GM18502 (cell line): Measurements from ENCODE around the gene ASXL2.
"Not testable (repeated sequence)": the region's sequence is repeated elsewhere in the genome, so short reads cannot be mapped to it uniquely, and the experiment has no call there.

Experiments
- ATAC-seq: cut with Tn5 transposase; IDR thresholded peaks from one replicate; pipeline ENCODE4 v1.9.1; 2021; ENCODE audit warnings: mild to moderate bottlenecking; ENCODE audit not compliant: unreplicated experiment, poor library complexity

ASXL2 gene

DNA sequence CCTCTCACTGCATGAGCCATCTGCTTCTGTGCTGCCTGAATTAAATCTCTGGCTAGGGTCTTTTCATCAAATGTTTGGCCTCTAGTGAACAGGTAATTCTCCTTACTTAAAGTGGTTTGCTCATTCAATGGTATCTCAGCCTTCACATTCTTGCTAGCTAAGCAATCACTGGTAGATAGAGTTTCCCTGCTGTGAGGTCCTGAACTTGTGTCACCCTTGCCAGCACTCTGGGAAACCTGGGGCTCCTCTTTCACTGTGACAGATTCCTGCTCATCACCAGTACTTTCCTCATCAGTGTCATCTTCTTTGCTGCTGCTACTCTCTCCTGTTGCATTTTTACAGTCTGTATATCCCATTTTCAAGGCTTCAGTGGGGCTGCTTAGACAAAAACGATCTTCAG lies 135.8 kb downstream of the ASXL2 start:
- no peak for ATAC-seq

DNA sequence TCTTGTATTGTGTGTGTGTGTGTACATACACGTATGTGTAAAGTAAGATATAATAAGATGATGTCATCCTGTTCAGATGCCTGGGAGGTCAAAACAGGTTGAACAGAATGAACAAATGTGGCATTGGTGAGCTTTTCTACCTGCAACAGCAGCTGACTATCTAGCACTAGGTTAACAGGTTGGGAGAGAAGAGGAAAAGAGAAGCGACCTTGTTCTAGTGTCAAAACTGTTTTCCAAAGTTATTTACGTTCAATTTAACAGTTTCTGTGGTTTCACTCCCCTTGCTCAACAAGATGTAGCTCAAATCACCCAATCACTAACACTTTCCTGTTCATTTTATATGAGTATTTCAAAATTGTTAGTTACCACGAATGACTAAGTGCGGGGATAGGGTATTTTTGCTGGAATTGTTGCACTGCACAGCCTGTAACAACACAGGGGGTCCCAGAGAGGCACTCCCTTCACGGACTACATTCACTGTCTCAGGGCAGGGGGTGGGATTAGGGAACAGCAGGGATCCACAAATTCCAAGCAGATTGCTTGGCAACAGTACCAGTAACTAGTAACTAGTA lies 137.4 kb downstream of the ASXL2 start:
- ATAC-seq, result no peak

DNA sequence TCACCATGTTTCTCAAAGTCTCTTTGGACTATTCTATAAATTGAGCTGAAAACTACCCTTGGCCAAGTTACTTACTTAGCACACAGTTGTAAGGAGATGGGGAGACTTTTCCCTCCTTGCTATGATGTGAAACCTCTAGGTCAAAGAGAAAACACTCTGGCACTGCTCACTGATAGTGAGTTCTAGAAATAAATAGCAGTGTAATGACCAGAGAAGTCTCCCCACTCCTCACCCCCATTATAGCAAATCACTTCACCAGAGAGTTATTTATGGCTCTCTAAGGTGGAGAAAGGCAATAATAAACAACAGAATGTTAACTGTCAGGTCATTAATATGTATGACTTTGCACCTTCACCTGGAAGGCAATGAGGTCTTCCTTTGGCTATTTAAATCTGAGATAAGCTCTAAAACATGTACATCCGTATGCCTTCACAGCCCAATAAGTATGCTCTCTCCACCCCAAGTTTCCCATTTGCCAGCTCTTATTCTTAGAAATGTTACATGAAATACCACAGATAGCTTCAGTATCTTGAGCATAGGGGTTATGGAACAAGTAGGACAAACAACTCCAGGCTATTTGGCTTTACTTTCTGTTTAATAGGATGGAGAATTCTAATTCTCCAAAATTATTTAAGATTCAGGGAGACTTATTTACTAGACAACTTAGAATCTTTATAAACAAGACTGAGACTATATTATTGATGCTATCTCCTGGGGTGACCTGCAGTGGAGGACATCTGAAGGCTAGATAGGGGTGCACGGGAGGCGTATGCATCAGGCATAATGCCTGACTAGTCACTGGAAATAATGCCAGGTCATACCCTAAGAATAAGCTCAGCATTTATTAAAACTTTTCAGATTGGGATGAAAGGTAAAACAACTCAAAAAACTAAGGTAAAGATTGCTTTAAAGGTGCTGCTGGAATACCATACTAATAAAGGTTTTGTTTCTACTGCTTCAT lies 139.6 kb downstream of the ASXL2 start:
- no peak for ATAC-seq

DNA sequence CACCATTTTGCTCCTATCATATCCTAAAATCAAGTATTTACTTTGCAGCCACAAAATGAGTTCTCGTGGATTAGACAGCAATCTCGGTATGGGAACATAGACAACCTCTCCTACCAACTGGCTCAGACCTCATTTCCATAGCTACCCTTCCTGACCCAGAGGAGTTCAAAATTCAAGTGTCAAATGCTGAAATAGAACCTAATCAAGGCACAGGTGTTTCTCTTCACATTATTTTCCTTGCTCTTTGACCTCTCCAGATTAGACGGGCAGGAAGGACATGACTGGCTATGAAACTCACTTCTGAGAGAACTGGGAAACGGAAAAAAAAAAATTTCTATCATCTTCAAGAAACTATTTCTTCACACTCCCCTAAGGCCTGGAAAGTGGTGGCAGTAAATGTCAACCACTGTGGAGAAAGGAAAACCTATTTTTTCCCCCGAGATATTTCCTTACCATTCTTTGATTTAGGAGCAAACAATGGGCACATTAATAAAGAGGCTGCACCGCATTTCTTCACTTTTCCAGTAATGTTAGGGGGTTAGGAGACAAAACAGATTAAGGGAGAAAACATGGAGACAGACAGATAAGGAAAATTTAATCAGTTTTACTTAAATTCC lies 141.3 kb downstream of the ASXL2 start:
- no peak for ATAC-seq

DNA sequence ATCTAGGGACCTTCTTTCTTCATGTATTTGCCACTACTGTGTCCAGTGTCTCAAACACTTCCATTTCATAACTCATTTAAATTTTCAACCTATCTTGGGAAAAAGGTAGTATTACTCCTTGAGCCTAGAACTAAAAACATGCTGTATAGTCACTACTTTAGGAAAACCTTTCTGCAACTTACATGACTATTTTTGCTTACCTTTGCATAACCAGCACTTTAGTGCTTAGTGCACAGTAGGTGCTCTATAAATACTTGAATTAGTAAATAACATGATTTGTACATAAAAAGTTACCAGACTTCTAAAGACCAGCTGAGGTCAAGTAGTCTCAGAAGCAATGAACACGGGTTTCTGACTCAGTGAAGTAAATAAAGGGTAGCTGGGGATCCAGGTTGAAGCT lies 142.5 kb downstream of the ASXL2 start:
- ATAC-seq, result no peak

DNA sequence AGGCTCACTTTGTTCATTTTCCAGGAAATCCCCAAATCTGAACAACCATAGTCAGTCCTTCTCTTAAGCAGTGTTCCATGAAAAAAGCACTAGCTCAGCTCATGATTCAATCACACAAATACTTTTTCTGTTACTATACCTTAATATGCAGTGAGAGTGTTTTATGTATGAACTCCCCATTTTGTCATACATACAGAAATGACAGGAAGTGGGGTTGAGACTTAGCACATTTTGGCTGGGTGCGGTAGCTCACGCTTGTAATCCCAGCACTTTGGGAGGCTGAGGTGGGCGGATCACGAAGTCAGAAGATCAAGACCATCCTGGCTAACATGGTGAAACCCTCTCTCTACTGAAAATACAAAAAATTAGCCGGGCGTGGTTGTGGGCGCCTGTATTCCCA lies 149.7 kb downstream of the ASXL2 start:
- ATAC-seq, result no peak

DNA sequence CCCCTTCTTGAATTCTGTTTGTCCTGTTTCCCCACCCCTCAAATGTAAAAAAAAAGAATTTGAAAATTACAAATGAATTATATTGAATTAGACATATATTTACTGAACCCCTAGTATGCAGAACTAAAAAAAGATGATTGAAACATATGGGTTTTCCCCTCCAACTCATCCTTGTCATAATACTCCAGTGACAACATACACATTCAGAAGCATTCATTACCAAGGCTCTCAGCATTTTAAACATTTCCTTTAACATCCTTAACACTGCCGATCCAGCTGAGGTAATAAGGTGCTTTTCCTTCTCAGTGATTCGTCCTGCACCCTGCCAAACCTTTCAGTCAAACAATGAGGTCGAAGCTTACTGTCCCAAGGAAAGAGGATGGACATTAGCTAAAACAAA lies 151.8 kb downstream of the ASXL2 start:
- no peak for ATAC-seq

DNA sequence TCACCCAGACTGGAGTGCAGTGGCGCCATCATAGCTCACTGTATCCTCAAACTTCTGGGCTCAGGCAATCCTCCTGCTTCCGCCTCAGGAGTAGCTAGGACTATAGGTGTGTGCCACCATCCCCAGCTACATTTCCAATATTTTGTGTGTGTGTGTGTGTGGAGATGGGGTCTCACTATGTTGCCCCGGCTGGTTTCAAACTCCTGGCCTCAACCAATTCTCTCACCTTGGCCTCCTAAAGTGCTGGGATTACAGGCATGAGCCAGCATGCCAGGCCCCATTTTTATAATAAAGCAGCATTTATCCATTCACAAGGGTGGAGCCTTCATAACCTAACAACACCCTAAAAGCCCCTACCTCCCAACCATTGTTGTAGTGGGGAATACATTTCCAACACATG lies 152.4 kb downstream of the ASXL2 start:
- no peak for ATAC-seq

DNA sequence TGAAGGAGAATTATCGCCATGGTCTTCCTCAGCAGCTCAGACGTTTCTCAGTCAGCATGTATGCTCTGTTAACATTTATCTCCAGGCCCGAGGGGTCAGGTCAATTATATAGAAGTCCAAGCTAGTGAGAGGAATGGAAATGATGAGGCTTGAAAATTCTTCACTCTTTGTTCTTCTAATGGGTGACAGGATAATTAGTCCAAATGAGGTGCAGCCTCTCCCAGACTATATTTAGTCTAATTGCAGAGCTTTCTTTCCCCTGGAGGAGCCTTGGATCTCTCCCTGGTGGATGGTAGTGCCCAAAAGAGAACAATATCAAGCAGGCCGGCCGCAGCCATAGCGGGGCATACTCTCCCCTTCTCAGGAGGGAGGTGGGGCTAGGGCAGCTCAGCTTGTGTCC lies 153.5 kb downstream of the ASXL2 start:
- no peak for ATAC-seq

DNA sequence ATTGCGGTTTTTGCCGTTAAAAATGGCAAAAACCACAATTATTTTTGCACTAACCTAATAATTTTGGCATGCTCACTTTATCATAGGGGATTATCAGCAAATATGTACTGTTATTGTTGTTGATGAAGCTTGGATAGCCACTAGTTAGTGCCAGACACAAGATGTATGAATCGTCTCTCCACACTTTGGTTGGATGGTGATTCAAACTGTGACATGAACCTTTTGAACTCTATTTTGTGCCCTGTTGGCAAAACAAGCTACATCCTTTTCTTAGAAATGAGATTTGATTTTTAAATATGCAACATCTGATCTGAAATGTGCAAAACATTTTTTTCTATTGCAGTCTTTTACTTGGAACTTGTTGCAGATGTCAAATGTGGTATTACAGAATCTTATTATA lies 156.1 kb downstream of the ASXL2 start:
- no peak for ATAC-seq

DNA sequence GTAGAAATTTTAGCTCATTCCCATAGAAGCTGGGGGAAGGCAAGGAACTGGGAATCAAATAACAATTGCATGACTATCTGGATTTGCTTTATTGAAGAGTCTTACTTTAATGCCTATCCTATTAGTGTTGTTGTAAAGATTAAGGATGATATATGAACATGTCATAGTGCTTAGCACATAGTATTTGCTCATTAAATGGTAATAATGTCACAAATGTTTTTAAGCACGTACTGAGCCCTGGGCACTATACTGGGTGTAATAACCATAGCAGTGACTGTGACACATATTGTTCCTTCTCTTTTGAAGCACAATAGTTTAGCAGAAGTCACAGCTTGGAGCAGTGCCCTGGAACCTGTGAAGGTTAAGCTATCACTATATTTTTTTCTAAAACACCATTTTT lies 157.7 kb downstream of the ASXL2 start:
- no peak for ATAC-seq

DNA sequence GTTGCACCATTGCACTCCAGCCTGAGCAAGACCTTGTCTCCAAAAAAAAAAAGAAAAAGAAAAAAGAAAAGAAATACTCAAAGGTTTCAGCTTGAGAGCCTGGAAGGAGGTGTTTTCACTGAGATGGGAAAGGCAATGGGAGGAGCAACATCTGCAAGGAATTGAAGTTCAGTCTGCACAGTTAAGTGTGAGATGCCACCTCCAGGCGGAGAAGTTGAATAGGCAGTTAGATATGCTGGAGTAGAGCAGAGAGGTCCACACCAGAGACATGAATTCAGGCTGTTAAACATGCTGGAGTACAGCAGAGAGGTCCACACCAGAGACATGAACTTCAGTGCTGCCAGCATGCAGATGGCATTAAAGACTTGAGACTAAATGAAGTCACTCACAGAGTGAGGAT lies 163.5 kb downstream of the ASXL2 start:
- no peak for ATAC-seq

DNA sequence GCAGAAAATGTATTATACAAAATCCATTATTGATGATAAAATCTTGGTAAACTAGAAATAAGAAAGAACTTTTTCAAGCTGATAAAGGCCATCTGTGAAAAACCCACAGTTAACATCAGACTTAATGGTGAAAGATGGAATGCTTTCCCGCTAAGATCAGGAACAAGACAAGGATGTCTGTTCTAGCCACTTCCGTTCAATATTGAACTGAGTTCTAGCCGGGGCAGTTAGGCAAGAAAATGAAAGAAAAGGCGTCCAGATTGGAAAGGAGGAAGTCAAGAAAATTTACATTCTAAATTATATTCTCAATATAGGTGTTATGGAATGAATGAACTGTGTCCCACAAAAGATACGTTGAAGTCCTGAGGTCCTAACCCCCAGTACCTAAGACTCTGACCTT lies 165.8 kb downstream of the ASXL2 start:
- ATAC-seq, result no peak

DNA sequence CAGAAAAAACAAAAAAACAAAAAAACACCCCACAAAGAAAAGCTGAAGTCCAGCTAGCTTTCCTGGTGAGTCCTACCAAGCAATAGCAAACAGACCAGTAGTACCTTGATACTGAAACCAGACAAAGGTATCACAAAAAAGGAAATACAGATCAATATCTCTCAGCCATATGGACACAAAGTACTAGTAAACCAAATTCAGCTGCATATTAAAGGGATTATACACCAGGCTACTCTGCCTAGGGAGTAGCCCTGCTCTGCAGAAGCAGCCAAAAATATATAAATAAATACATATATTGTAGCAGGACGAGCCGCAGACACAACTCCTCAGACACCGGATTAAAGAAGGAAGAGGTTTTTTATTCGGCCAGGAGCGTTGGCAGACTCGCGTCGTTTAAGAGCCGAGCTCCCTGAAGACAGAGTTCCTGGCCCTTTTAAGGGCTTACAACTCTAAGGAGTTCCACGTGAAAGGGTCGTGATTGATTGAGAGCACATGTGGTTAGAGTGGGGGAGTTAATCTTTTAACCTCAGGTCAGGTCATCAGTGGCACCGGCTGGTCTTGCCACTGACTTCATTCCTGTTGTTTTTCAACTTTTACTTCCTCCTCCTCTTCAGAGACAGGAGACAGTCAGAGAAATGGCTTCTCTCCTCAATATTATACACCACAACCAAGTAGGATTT lies 166.5 kb downstream of the ASXL2 start:
- no peak for ATAC-seq

DNA sequence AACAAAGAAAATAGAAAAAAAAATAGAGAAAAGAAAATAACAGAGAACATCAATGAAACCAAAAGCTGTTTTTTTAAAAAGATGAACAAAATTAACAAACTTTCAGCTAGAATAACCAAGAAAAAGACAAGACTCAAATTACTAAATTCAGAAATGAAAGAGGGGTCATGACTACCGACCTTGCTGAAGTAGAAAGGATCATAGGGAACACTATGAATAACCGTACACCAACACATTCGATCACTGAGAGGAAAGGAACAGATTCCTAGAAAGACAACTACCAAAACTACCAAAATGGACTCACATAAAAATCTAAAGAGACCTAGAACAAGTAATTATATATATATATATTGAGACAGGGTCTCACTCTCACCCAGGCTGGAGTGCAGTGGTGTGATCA lies 167.5 kb downstream of the ASXL2 start:
- ATAC-seq, result no peak

DNA sequence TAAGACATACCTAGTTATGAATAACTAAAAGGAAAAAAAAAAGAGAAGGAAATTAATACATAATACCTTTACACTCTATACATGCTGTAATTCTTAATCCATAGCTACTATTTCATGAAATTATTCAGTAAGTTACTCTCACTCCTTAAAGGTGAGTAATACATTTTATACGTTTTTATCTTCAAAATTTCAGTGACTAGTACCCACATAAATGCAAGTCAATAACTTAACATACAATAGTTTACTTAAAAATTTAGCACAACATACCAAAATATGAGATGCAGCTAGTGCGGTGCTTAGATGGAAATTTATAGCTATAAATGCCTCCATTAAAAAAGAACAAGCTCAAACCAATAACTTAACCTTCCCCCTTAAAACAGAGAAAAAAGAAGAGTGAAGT lies 168.9 kb downstream of the ASXL2 start:
- ATAC-seq, result no peak

DNA sequence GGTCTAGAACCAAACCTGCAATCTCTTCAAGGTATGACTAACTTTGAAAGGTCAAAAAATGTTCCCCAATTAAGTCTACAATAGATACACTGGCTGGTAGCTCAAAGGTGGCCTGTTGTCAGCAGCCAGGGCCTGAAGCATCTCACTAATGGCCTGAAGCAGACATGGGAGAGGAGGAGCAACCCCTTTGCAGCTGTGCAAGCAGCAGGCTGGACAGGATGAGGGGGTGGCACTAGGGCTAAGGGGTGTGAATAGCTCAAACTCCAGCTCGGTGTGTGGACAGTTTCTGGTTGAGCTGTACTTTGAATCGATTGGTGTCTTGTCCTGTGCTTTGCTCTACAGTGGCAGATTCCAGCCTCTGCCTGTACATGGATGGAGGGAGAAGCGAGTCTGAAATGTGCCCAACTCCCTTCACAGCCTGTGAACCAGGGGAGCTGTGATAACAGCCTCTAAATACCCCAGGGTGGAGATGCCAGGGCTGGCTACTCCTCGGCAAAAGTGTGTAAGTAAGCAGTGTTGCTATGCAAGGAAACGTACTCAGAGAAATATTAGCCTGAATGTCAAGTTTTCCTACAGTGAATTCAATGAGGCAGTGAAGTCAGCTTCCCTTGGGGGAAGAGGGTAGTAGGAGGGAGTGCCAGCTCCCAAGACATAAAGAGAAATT lies 170.2 kb downstream of the ASXL2 start:
- ATAC-seq, result no peak

DNA sequence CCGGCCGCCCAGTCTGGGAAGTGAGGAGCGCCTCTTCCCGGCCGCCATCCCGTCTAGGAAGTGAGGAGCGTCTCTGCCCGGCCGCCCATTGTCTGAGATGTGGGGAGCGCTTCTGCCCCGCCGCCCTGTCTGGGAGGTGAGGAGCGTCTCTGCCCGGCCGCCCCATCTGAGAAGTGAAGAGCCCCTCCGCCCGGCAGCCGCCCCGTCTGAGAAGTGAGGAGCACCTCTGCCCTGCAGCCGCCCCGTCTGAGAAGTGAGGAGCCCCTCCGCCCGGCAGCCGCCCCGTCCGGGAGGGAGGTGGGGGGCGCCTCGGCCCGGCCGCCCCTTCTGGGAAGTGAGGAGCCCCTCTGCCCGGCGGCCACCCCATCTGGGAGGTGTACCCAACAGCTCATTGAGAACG lies 172.7 kb downstream of the ASXL2 start:
- ATAC-seq, result not testable (repeated sequence)

DNA sequence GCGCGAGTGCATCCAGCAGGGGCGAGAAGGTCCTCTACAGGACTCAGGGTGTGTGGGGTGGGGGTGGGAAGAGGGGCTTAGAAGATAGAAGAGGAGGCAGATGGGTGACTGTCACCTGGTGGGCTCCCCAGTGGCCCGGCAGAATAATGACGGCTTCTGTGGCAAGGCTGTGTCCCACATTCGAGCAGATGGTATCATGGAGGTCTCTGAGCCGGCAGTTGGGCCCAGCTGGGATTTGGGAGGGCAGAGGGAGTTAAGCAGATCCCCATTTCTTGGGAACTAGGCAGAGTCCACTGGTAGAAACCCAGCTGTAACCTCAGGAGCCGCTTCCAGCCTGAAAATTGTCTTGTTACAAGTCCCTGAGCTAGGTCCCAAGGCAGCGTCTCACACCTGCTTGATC lies 176.5 kb downstream of the ASXL2 start:
- ATAC-seq, result no peak

DNA sequence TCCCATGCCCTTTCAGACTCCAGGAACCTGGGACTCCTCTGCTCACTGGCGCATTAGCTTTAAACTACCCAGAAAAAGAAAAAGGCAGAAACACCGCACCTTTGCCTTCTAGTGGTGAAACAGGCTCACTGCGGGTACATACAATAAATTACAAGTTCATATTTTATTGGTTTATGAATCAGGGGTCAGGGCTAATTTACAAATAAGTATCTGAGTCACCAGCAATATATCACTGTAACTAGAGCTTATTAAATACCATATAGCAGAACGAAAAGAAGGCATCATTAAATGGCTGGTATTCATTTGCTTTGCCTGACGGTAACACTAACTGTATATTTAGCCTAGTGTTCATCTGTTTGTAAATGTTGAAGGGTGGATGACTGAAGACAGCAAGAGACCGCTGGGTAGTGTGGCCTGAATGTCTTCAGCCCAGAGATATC lies 178.0 kb downstream of the ASXL2 start:
- ATAC-seq, result no peak
